K562 (cell line): ENCODE measurements around the gene RUVBL2. TPM values are rescaled to one million over a fixed set of nuclear protein-coding genes. Genes with fewer than 3 reads are reported as not detected.

ENCODE experiments used
- CBX2 ChIP-seq: fragments of 200-600 bp; sonication (generic); IDR thresholded peaks from one replicate; pipeline ENCODE4 v1.6.1; 2012; ENCODE audit warnings: mild to moderate bottlenecking, low read length, inconsistent platforms; ENCODE audit not compliant: insufficient read depth, poor library complexity, severe bottlenecking
- CC2D1A ChIP-seq: fragments of 450-650 bp; IDR thresholded peaks from 2 replicates; pipeline ENCODE4 v1.6.1; 2017; ENCODE audit warnings: mild to moderate bottlenecking
- CHAMP1 ChIP-seq: fragments of 450-650 bp; IDR thresholded peaks from 2 replicates; pipeline ENCODE4 v1.6.1; 2016; ENCODE audit warnings: mild to moderate bottlenecking
- CHCHD3 ChIP-seq: fragments of 250-450 bp; sonication (Bioruptor Pico); IDR thresholded peaks from 2 replicates; pipeline ENCODE4 v2.1.2; 2022; ENCODE audit warnings: mild to moderate bottlenecking
- ESRRA ChIP-seq: fragments of 450-650 bp; IDR thresholded peaks from 2 replicates; pipeline ENCODE4 v1.6.1; 2014; ENCODE audit warnings: low read depth, mild to moderate bottlenecking, moderate library complexity, borderline replicate concordance
- GMEB1 ChIP-seq: fragments of 250-450 bp; sonication (Bioruptor Pico); IDR thresholded peaks from 2 replicates; pipeline ENCODE4 v1.4.0; 2020; ENCODE audit warnings: mild to moderate bottlenecking
- RBM17 ChIP-seq: fragments of 200-400 bp; formaldehyde crosslinking; IDR thresholded peaks from 2 replicates; pipeline ENCODE4 v1.6.1; 2017; ENCODE audit warnings: low read depth, mild to moderate bottlenecking, low read length, borderline replicate concordance
- SMARCB1 ChIP-seq: IDR thresholded peaks from 2 replicates; pipeline ENCODE4 v1.6.1; 2011; ENCODE audit warnings: improper control_type of control experiment, low read depth; ENCODE audit not compliant: insufficient read length
- TFAM ChIP-seq: fragments of 250-450 bp; sonication (Bioruptor Pico); conservative IDR thresholded peaks from 2 replicates; pipeline ENCODE4 v1.5.0; 2021; ENCODE audit warnings: mild to moderate bottlenecking, moderate library complexity
- TRIM24 ChIP-seq, 2 experiments: fragments of 450-650 bp; IDR thresholded peaks; 2 replicates each; pipeline ENCODE4 v1.6.1; 2016
- ZNF197 ChIP-seq: fragments of 200-800 bp; sonication (Bioruptor generic); IDR thresholded peaks from 2 replicates; pipeline ENCODE4 v1.6.1; 2016; ENCODE audit warnings: low read depth, missing genetic modification characterization, missing compliant biosample characterization
- ZNF449 ChIP-seq: fragments of 250-450 bp; sonication (Bioruptor Pico); IDR thresholded peaks from 2 replicates; pipeline ENCODE4 v1.8.0; 2022; ENCODE audit warnings: moderate library complexity, mild to moderate bottlenecking, inconsistent platforms
- ZNF699 ChIP-seq: fragments of 250-450 bp; sonication (Bioruptor Pico); IDR thresholded peaks from 2 replicates; pipeline ENCODE4 v1.8.0; 2021; ENCODE audit warnings: mild to moderate bottlenecking, moderate library complexity; ENCODE audit not compliant: insufficient replicate concordance
- polyA plus RNA-seq, 8 experiments: library from polyadenylated mRNA; depleted of rRNA in 4 of 8; stranded (reverse) in 5 of 8; unstranded in 3 of 8; fragments of >200 nt; fragmentation: Nextera tagmentation in 2 of 8; fragmentation: Illumina TruSeq in 1 of 8; extraction: Ambion mirVana in 2 of 8; extraction: Trizol in 1 of 8; gene quantifications; 2 replicates each; pipeline versions ENCODE4 v1.2.1 to v1.2.3, GENCODE V29; 2011 to 2014; ENCODE audit warnings: inconsistent platforms in 1 of 8, missing spikeins in 1 of 8
- total RNA-seq, 7 experiments: library from RNA; depleted of rRNA in 6 of 7; stranded (reverse); fragments of >200 nt in 6 of 7; fragmentation: Illumina TruSeq in 2 of 7; extraction: Trizol in 2 of 7; gene quantifications; 2 replicates each; pipeline versions ENCODE4 v1.2.1 to v1.2.3, GENCODE V29; 2011 to 2021; ENCODE audit warnings: low replicate concordance in 1 of 7
- TF ChIP-seq, protein P1 (sequence below): IDR thresholded peaks from 3 replicates; pipeline ENCODE4 v1.6.1; 2011; ENCODE audit warnings: borderline replicate concordance, mild to moderate bottlenecking, moderate library complexity; ENCODE audit not compliant: insufficient read length; ENCODE audit errors: extremely low read depth
- TF ChIP-seq, protein P2 (sequence below): fragments of 450-650 bp; IDR thresholded peaks from 2 replicates; pipeline ENCODE4 v1.6.1; 2016; ENCODE audit warnings: missing biosample characterization, missing genetic modification characterization

The RUVBL2 gene
- total and polyA plus RNA-seq, 9 of the 15 experiments (the other 6 are each of a cell fraction or from before 2014, with no cell fraction given) = 71.4 to 453 (median 237) TPM

- TF ChIP-seq GMEB1 (CRISPR knock-in tag) (no peak), CHCHD3 (CRISPR knock-in tag) (no peak), CHAMP1 (no peak; the same call in 1 of the 2 replicates), TFAM (CRISPR knock-in tag) (no peak), SMARCB1 (no peak), ZNF699 (CRISPR knock-in tag) (no peak), TRIM24 (IDR thresholded peaks at IDR 0.05) (peak in 1 of 2 experiments; percentile 57; a peak in 1 of 4 replicates), ZNF197 (CRISPR knock-in tag) (peak; percentile 60; the same call in 1 of the 2 replicates), ESRRA (no peak), CC2D1A (no peak), RBM17 (no peak), ZNF449 (no peak), CBX2 (no peak)
- TF ChIP-seq, protein P1, sequence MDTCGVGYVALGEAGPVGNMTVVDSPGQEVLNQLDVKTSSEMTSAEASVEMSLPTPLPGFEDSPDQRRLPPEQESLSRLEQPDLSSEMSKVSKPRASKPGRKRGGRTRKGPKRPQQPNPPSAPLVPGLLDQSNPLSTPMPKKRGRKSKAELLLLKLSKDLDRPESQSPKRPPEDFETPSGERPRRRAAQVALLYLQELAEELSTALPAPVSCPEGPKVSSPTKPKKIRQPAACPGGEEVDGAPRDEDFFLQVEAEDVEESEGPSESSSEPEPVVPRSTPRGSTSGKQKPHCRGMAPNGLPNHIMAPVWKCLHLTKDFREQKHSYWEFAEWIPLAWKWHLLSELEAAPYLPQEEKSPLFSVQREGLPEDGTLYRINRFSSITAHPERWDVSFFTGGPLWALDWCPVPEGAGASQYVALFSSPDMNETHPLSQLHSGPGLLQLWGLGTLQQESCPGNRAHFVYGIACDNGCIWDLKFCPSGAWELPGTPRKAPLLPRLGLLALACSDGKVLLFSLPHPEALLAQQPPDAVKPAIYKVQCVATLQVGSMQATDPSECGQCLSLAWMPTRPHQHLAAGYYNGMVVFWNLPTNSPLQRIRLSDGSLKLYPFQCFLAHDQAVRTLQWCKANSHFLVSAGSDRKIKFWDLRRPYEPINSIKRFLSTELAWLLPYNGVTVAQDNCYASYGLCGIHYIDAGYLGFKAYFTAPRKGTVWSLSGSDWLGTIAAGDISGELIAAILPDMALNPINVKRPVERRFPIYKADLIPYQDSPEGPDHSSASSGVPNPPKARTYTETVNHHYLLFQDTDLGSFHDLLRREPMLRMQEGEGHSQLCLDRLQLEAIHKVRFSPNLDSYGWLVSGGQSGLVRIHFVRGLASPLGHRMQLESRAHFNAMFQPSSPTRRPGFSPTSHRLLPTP = no peak
- TF ChIP-seq, protein P2, sequence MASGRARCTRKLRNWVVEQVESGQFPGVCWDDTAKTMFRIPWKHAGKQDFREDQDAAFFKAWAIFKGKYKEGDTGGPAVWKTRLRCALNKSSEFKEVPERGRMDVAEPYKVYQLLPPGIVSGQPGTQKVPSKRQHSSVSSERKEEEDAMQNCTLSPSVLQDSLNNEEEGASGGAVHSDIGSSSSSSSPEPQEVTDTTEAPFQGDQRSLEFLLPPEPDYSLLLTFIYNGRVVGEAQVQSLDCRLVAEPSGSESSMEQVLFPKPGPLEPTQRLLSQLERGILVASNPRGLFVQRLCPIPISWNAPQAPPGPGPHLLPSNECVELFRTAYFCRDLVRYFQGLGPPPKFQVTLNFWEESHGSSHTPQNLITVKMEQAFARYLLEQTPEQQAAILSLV (tag) = no peak
Observed at GRCh38 chr19:48967346-48968178, 26.1 kb upstream of the RUVBL2 start (continued).
